ENCODE data around the gene EPHA3.

DNA sequence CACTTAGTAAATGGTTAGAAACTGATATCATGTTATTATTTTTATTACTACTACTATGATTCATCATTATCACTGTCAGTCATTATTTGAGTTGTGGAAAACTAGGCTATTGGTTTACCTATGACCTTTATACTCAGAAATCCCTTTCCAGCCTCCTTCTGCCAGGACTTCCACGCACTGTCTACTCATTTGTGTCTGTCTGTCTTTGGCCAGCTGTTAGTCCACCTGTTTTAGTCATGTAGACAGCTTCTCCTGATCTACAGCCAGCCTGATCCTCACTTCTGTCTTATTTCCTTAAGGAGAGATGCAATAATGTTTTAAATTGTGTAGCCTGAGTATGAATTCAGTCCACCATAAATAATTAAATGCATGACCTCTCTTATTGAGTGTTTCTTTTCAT, 162.8 kb downstream of the EPHA3 start:
- TF ChIP-seq, protein P1, sequence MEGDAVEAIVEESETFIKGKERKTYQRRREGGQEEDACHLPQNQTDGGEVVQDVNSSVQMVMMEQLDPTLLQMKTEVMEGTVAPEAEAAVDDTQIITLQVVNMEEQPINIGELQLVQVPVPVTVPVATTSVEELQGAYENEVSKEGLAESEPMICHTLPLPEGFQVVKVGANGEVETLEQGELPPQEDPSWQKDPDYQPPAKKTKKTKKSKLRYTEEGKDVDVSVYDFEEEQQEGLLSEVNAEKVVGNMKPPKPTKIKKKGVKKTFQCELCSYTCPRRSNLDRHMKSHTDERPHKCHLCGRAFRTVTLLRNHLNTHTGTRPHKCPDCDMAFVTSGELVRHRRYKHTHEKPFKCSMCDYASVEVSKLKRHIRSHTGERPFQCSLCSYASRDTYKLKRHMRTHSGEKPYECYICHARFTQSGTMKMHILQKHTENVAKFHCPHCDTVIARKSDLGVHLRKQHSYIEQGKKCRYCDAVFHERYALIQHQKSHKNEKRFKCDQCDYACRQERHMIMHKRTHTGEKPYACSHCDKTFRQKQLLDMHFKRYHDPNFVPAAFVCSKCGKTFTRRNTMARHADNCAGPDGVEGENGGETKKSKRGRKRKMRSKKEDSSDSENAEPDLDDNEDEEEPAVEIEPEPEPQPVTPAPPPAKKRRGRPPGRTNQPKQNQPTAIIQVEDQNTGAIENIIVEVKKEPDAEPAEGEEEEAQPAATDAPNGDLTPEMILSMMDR (IDR thresholded peaks at IDR 0.05), result no peak
- no peak for TF ChIP-seq POLR2AphosphoS5 (IDR thresholded peaks at IDR 0.05)
- no peak for TF ChIP-seq POLR2A (IDR thresholded peaks at IDR 0.05)
- TF ChIP-seq EP300 (IDR thresholded peaks at IDR 0.05; ENCODE audit: low read depth), result no peak
